Fibroblast of skin of left biceps (primary cell): ENCODE data around the gene RCAN1.

ENCODE experiments used
- DNase-seq, 2 experiments: peaks; one replicate each; pipeline ENCODE4 v3.0.0-alpha.2; 2013; ENCODE audit warnings: low read depth in 2 of 2

Gene RCAN1

GRCh38 chr21:34614628-34615486 is at the start of gene RCAN1:
TSS of gene RCAN1 (minus strand) at chr21:34615113. CDS start at chr21:34615011, 102 bp downstream.
- DNase-seq = peak; percentile 73 to 76

- no peak for DNase-seq
These were observed 46.9 kb upstream of the RCAN1 start for GRCh38 chr21:34661848-34662247.

GRCh38 chr21:34653522-34653921 is 38.6 kb upstream of the RCAN1 start:
- no peak for DNase-seq

- DNase-seq = no peak
These were observed 36.7 kb upstream of the RCAN1 start for GRCh38 chr21:34651642-34652041.

- no peak for DNase-seq
These were observed 36.0 kb upstream of the RCAN1 start for GRCh38 chr21:34650861-34651431.

GRCh38 chr21:34649400-34649799 is 34.5 kb upstream of the RCAN1 start:
- DNase-seq = no peak

GRCh38 chr21:34648739-34649297 is 33.9 kb upstream of the RCAN1 start:
- no peak for DNase-seq

GRCh38 chr21:34647555-34647954 is 32.6 kb upstream of the RCAN1 start:
- DNase-seq = no peak

- DNase-seq = no peak
These were observed 29.9 kb upstream of the RCAN1 start for GRCh38 chr21:34644825-34645224.

- no peak for DNase-seq
These were observed 27.5 kb upstream of the RCAN1 start for GRCh38 chr21:34642211-34643075.

GRCh38 chr21:34640858-34641257 is 25.9 kb upstream of the RCAN1 start:
- peak; percentile 28 to 35 for DNase-seq

GRCh38 chr21:34639882-34640788 is 25.2 kb upstream of the RCAN1 start:
- no peak for DNase-seq

GRCh38 chr21:34639250-34639649 is 24.3 kb upstream of the RCAN1 start:
- DNase-seq = no peak

GRCh38 chr21:34636961-34637360 is 22.0 kb upstream of the RCAN1 start:
- DNase-seq = no peak

GRCh38 chr21:34635307-34635706 is 20.4 kb upstream of the RCAN1 start:
- DNase-seq = no peak

GRCh38 chr21:34632498-34632897 is 17.6 kb upstream of the RCAN1 start:
- DNase-seq = no peak

GRCh38 chr21:34630536-34631143 is 15.7 kb upstream of the RCAN1 start:
- DNase-seq = peak in 1 of 2 experiments; percentile 17

GRCh38 chr21:34626131-34626530 is 11.2 kb upstream of the RCAN1 start:
- no peak for DNase-seq

GRCh38 chr21:34625030-34625593 is 10.2 kb upstream of the RCAN1 start:
- DNase-seq = no peak

GRCh38 chr21:34623516-34623915 is 8.6 kb upstream of the RCAN1 start:
- DNase-seq = no peak
